ENCODE data around the gene CYP3A7. TPM values are rescaled to one million over a fixed set of nuclear protein-coding genes. Genes with fewer than 3 reads are reported as not detected.

Gene CYP3A7
- total and polyA plus RNA-seq, 9 of the 15 experiments (the other 6 are each of a cell fraction or from before 2014, with no cell fraction given), result 0.20 TPM; not detected in 8

DNA sequence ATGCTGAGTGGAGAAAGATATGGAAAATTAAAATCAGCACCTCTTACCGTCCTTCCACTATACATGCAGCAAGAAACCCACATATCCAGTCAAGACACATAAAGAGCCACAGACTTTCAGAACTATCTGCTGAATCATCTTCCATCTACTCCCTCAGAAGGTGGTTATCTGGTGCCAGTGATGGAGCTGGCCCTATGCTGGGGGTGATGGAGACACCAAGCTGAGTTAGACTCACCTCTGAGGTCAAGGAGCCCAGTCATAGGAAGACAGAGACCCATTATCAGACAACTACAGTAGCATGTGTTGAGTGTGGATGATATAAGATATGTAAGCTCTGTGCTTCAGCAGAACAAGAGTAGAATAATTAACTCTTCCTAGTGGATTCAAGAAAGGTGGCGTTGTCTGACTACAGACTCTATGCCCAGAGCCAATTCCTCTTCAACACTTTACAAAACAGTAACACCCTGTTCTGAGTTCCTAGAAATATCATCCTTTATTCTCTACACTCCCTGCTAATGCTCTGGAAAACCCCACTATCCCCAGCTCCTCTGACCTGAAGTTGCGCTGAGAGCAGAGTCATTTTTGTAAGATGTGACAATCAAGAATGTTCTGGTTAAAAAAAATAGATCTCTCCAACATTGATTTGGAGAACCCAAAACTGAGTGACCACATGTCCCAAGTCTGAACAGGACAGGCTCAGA, 69.5 kb downstream of the CYP3A7 start (continued):
- TF ChIP-seq, protein P1, sequence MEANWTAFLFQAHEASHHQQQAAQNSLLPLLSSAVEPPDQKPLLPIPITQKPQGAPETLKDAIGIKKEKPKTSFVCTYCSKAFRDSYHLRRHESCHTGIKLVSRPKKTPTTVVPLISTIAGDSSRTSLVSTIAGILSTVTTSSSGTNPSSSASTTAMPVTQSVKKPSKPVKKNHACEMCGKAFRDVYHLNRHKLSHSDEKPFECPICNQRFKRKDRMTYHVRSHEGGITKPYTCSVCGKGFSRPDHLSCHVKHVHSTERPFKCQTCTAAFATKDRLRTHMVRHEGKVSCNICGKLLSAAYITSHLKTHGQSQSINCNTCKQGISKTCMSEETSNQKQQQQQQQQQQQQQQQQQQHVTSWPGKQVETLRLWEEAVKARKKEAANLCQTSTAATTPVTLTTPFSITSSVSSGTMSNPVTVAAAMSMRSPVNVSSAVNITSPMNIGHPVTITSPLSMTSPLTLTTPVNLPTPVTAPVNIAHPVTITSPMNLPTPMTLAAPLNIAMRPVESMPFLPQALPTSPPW (CRISPR knock-in tag; IDR thresholded peaks at IDR 0.05), result peak; percentile 61
- TF ChIP-seq SNIP1 (IDR thresholded peaks at IDR 0.05; ENCODE audit: low read depth) (no peak), ZNF134 (CRISPR knock-in tag; conservative IDR thresholded peaks at IDR 0.05) (no peak), PHB (CRISPR knock-in tag; IDR thresholded peaks at IDR 0.05) (no peak), ZNF766 (CRISPR knock-in tag; conservative IDR thresholded peaks at IDR 0.05) (peak; percentile 73), POU5F1 (IDR thresholded peaks at IDR 0.05; ENCODE audit: borderline replicate concordance, low read depth, low read length, partially characterized antibody) (no peak), ZKSCAN1 (IDR thresholded peaks at IDR 0.05; ENCODE audit: low read depth, low read length) (no peak; the same call in 1 of the 2 replicates), ZNF263 (CRISPR knock-in tag; IDR thresholded peaks at IDR 0.05; ENCODE audit: borderline replicate concordance) (no peak; the same call in 1 of the 2 replicates), DPF2 (IDR thresholded peaks at IDR 0.05) (peak; percentile 99), SMARCE1 (IDR thresholded peaks at IDR 0.05) (peak; percentile 97), MTA1 (IDR thresholded peaks at IDR 0.05; ENCODE audit: borderline replicate concordance) (peak; percentile 89), SRSF3 (IDR thresholded peaks at IDR 0.05; ENCODE audit: insufficient read depth, low read length) (no peak), SREBF1 (IDR thresholded peaks at IDR 0.05; ENCODE audit: borderline replicate concordance, low read depth, low read length) (no peak), ZNF217 (CRISPR knock-in tag; IDR thresholded peaks at IDR 0.05) (no peak)
- TF ChIP-seq, protein P2, sequence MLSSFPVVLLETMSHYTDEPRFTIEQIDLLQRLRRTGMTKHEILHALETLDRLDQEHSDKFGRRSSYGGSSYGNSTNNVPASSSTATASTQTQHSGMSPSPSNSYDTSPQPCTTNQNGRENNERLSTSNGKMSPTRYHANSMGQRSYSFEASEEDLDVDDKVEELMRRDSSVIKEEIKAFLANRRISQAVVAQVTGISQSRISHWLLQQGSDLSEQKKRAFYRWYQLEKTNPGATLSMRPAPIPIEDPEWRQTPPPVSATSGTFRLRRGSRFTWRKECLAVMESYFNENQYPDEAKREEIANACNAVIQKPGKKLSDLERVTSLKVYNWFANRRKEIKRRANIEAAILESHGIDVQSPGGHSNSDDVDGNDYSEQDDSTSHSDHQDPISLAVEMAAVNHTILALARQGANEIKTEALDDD (IDR thresholded peaks at IDR 0.05), result peak; percentile 67
- TF ChIP-seq, protein P3, sequence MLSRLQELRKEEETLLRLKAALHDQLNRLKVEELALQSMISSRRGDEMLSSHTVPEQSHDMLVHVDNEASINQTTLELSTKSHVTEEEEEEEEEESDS (CRISPR knock-in tag; IDR thresholded peaks at IDR 0.05), result no peak
- TF ChIP-seq, protein P4, sequence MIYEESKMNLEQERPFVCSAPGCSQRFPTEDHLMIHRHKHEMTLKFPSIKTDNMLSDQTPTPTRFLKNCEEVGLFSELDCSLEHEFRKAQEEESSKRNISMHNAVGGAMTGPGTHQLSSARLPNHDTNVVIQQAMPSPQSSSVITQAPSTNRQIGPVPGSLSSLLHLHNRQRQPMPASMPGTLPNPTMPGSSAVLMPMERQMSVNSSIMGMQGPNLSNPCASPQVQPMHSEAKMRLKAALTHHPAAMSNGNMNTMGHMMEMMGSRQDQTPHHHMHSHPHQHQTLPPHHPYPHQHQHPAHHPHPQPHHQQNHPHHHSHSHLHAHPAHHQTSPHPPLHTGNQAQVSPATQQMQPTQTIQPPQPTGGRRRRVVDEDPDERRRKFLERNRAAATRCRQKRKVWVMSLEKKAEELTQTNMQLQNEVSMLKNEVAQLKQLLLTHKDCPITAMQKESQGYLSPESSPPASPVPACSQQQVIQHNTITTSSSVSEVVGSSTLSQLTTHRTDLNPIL (CRISPR knock-in tag; IDR thresholded peaks at IDR 0.05), result no peak
- TF ChIP-seq, protein P5, sequence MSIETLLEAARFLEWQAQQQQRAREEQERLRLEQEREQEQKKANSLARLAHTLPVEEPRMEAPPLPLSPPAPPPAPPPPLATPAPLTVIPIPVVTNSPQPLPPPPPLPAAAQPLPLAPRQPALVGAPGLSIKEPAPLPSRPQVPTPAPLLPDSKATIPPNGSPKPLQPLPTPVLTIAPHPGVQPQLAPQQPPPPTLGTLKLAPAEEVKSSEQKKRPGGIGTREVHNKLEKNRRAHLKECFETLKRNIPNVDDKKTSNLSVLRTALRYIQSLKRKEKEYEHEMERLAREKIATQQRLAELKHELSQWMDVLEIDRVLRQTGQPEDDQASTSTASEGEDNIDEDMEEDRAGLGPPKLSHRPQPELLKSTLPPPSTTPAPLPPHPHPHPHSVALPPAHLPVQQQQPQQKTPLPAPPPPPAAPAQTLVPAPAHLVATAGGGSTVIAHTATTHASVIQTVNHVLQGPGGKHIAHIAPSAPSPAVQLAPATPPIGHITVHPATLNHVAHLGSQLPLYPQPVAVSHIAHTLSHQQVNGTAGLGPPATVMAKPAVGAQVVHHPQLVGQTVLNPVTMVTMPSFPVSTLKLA (conservative IDR thresholded peaks at IDR 0.05), result peak; percentile 48 to 72
- TF ChIP-seq, protein P6, sequence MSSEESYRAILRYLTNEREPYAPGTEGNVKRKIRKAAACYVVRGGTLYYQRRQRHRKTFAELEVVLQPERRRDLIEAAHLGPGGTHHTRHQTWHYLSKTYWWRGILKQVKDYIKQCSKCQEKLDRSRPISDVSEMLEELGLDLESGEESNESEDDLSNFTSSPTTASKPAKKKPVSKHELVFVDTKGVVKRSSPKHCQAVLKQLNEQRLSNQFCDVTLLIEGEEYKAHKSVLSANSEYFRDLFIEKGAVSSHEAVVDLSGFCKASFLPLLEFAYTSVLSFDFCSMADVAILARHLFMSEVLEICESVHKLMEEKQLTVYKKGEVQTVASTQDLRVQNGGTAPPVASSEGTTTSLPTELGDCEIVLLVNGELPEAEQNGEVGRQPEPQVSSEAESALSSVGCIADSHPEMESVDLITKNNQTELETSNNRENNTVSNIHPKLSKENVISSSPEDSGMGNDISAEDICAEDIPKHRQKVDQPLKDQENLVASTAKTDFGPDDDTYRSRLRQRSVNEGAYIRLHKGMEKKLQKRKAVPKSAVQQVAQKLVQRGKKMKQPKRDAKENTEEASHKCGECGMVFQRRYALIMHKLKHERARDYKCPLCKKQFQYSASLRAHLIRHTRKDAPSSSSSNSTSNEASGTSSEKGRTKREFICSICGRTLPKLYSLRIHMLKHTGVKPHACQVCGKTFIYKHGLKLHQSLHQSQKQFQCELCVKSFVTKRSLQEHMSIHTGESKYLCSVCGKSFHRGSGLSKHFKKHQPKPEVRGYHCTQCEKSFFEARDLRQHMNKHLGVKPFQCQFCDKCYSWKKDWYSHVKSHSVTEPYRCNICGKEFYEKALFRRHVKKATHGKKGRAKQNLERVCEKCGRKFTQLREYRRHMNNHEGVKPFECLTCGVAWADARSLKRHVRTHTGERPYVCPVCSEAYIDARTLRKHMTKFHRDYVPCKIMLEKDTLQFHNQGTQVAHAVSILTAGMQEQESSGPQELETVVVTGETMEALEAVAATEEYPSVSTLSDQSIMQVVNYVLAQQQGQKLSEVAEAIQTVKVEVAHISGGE (CRISPR knock-in tag; IDR thresholded peaks at IDR 0.05), result peak in 1 of 3 experiments; percentile 69; a peak in 1 of 6 replicates
